Hypothalamus (tissue), 51 donors: ENCODE measurements around the gene HSF2BP.
A peak's percentile ranks its signal among the peaks of the same experiment; 100 is the strongest.
"Not testable (repeated sequence)": the region's sequence is repeated elsewhere in the genome, so short reads cannot be mapped to it uniquely, and the experiment has no call there.

Experiments
- DNase-seq, 51 donors: peaks; one replicate each; lab custom pipeline; 2025; lab: John Stamatoyannopoulos, UW

Gene HSF2BP

DNA sequence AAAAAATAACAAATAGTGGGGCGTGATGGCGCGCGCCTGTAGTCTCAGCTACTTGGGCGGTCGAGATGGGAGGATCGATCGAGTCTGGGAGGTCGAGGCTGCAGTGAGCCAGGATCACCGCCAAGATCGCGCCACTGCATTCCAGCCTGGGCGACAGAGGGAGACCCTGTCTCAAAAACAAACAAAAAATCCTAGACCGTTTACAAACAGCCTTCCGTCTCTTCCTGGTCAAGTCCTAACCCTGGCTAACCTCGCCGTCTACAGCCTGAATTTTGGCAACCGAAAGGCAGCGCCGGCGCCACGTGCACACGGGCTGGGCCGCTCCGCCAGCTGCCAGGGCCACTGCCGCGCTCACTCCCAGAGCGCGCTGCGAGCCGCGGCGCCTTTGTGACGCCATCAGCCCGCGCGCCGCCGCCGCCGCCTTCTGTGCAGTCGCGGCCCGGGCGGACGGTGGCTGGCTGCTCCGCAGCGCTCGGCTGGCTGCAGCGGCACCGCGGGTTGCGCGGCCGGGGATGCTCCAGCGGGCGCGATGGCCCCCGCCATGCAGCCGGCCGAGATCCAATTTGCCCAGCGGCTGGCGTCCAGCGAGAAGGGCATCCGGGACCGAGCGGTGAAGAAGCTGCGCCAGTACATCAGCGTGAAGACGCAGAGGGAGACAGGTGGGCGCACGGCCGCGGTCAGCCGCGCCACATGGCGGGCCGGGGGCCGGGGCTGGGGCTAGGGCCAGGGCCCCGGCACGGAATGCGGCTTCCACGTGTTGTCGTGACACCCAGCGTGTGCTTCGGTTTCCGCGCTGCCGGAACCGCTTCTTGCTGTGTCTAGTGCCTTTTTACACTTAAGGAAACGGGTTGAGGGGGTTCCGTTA is at the start of gene HSF2BP, which contains the start of gene RRP1B:
Gene HSF2BP, minus strand, starts transcription at position 353 of the 865 bp plus-strand sequence. CDS start 1,392 bp downstream, outside the sequence.
Gene RRP1B, plus strand, starts transcription at position 425 of the 865 bp plus-strand sequence. Its CDS starts 105 bp downstream, at position 530.
- DNase-seq: peak in 48 of 51 donors; percentile 27 to 85 (median 65)

- no peak for DNase-seq
Observed at GRCh38 chr21:43708745-43709381, 49.6 kb upstream of the HSF2BP start.

GRCh38 chr21:43707462-43707861 is 48.2 kb upstream of the HSF2BP start:
- DNase-seq: no peak

DNA sequence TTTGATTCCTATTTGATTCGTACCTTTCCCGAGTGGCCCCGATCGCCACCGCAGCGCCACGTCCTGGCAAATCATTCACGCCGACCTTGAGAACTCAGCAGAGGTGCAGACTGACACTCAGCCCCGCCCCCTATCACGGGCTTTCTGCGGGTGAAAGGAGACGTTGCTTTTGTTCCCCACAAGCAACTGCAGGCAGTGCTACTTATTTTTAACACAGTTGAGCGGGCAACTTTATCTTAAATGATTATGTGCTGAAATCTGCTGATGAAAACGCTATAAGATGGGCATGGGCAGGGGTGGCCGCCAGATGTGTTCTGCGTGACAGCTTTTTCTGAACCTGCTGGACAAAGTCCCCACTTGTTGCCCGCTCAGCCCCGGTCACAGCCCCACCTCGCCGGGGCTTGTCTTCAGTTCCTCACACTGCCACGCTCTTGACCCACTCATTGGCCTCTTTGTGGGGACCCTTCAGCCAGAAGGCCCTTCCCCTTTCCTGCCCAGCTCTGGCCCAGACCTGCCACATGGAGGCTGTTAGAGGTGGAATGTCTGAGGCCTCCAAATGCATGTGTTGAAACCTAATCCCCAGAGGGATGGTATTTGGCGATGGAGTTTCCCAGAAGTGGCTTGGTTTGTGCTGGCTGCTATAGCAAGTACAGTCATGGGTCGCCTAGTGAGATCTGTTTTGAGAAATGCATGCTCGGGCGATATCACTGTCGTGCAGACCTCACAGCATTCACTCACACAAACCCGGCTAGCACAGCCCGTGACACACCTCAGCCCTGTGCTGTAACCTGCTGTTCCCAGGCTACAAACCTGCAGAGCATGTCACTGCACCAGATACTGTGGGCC is 44.0 kb upstream of the HSF2BP start:
- DNase-seq: peak in 12 of 51 donors; percentile 19 to 47 (median 34)

- DNase-seq: no peak
Observed at GRCh38 chr21:43702785-43703034, 43.4 kb upstream of the HSF2BP start.

DNA sequence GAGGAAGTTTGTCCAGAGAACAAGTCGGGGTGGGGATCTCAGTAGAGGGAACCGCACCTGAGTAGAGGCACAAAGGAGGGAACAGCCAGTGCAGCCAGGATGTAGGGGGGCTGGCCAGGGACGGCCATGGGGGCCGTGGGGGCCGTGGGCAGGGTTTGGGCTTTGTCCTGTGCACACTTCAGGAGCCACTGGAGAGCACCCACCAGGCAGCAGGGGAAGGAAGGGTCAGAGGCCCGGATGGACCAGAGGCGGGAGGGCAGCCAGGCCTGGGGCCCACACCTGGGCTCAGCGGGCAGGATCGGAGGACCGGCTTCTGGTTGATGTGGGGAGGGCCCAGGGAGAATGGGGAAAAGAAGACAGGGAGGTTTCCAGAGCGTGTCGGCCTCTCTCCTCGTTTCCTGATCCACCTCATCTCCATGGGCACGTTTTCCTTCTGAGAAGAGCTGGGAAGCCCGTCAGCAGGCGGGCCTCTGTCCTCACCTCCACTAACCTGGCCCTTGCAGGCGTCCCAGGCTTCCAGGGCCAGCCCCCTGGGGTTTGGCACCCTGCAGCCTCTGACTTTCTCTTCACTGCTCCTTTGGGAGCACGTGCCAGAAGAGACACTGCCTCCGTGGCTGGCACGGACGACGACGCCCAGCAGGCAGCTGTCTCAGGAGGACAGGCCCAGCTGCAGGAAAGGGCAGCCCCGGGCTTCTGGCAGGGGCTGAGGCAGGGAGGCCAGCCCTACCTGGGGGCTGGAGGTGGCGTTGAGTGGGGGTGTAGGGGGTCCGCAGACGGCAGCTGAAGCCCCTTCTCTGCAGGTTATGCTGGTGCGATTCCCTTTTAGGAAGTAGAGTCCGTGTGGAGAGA is 42.9 kb upstream of the HSF2BP start:
- DNase-seq: no peak

GRCh38 chr21:43699933-43700599 is 40.8 kb upstream of the HSF2BP start:
- peak in 1 of 51 donors; percentile 21 for DNase-seq

GRCh38 chr21:43699492-43699777 is 40.1 kb upstream of the HSF2BP start:
- DNase-seq: not testable (repeated sequence)

DNA sequence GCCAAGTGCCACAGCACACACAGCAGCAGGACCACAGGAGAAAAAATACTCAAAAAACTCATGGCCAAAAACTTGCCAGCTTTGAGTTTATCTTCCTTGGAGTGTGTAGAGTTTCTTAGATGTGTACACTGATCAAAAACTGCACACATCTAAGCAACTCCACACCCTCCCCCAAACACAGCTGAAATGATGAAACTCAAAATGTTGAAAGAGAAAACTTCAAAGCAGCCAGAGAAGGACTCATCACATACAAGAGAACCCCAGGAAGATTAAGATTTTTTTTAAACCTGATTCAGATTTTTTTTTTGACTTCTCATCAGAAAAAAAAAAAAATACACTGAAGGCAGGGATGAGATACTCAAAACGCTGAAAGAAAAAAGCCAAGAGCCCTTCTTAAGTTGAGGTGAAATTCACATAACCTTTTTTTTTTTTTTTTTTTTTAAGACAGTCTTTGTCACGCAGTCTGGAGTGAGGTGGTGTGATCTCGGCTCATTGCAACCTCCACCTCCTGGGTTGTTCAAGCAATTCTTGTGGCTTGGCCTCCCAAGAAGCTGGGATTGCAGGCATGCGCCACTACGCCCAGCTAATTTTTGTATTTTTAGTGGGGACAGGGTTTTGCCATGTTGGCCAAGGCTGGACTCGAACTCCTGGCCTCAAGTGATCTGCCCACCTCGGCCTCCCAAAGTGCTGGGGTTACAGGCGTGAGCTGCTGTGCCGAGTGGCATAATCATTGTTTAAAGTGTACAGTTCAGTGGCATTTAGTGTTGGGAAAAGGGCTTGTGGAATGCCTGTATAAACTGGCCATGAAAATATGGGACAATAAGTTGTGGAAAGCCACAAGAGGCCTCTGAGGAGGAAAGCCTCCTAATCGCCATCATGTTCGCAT is 38.7 kb upstream of the HSF2BP start:
- no peak for DNase-seq

DNA sequence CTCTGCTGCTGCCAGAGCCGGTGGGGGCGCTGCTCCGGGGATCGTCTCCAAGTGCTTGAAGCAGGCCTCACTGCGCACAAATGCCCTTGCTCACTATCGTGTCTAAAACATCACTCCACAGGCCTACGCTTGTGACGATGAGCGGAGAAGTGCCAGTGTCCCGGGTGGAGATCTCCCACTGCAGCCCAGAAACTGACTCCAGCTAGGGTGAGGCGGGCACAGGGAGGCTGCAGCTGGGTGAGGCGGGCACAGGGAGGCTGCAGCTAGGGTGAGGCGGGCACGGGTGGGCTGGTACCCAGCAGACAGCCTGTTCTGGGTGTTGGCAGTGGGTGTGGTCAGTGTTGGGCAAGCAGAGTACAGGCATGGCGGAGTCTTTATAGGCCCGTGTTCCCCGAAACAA is 36.9 kb upstream of the HSF2BP start:
- no peak for DNase-seq

DNA sequence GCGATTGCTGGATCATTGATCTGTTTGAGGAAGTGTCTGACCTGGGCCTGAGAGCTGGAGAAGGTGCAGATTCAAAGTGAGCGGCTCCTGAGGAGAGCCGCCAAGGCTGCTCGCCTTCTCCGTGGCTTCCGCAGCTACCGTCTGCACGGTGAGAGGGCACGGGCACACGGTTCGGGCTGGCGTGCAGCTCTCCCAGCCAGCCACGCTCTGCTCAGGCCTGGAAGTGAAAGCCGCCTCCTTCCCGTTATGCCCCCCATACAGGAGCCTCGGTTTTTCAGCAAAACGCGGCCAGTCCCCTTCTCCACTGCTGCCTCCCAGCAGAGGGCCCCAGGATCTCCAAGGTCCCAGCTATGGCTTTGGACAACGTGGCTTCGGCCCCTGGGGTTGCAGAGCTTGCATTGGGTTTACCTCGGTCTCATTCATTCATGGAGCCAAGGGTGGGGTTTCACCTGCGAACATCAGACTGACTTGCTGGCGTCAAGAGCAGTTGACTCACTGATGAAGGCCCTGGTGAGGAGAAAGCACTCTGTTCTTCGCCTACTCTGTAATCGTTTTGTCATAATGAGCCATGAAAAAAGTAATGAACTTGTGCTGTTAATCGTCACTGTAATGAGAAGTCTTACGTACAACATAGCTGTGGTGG is 35.3 kb upstream of the HSF2BP start:
- DNase-seq: no peak

DNA sequence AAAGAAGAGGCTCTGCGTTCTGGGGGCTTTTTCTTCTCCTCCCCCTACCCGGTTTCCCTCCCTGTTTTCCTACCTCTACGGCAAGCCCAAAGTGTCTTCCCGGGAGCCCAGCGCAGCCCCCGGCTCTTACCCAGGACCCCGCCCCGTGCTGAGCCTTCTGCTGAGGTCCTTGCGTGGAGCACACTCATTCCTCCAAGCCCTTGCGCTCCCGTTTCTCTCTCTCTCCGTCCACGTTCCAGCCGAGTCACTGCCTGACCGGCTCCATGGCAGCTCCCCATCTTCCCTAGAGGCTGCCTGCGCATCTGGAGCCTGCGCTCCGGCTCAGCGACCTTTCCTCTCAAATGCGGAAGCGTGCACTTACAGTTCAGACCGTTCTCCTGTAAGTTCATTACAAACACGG is 34.7 kb upstream of the HSF2BP start:
- no peak for DNase-seq

DNA sequence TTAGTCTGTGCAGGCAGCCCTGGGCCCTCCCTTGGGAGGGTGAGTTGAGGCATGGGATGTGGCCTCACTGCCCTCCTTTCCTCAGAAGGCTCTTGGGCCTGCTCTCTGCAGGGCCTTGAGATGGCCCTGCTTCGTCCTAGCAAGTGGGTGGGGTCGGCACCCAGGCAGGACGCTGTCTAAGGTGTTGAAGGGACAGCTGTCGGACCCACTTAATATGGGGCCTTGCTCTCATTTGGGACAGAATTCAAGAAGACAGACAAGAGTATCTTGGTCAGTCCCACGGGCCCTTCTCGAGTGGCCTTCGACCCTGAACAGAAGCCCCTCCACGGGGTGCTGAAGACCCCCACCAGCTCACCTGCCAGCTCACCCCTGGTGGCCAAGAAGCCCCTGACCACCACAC is 33.7 kb upstream of the HSF2BP start:
- DNase-seq: no peak

GRCh38 chr21:43691801-43692200 is 32.5 kb upstream of the HSF2BP start:
- no peak for DNase-seq

- no peak for DNase-seq
Observed at GRCh38 chr21:43691086-43691795, 32.0 kb upstream of the HSF2BP start.

GRCh38 chr21:43690346-43690745 is 31.1 kb upstream of the HSF2BP start:
- DNase-seq: no peak

- DNase-seq: no peak
Observed at GRCh38 chr21:43689556-43690337, 30.5 kb upstream of the HSF2BP start.
